GM18858 (cell line): Measurements from ENCODE around the gene CD164.
"Not testable (repeated sequence)": the region's sequence is repeated elsewhere in the genome, so short reads cannot be mapped to it uniquely, and the experiment has no call there.

Source experiments
- ATAC-seq: cut with Tn5 transposase; IDR thresholded peaks from one replicate; pipeline ENCODE4 v1.9.1; 2021; ENCODE audit not compliant: unreplicated experiment

Gene CD164

GRCh38 chr6:109377717-109378116, 4.5 kb downstream of the CD164 start:
- ATAC-seq = no peak

GRCh38 chr6:109374326-109374892, 7.9 kb downstream of the CD164 start:
- no peak for ATAC-seq

- peak; percentile 98 for ATAC-seq
Observed at GRCh38 chr6:109373762-109374161, 8.5 kb downstream of the CD164 start.

GRCh38 chr6:109373331-109373730, 8.9 kb downstream of the CD164 start:
- ATAC-seq = no peak

- no peak for ATAC-seq
Observed at GRCh38 chr6:109372130-109372529, 10.1 kb downstream of the CD164 start.

GRCh38 chr6:109370792-109371191, 11.5 kb downstream of the CD164 start:
- no peak for ATAC-seq

- ATAC-seq = no peak
Observed at GRCh38 chr6:109370336-109370735, 11.9 kb downstream of the CD164 start.

- ATAC-seq = no peak
Observed at GRCh38 chr6:109369728-109370127, 12.5 kb downstream of the CD164 start.

- ATAC-seq = not testable (repeated sequence)
Observed at GRCh38 chr6:109364382-109365078, 17.7 kb downstream of the CD164 start.

GRCh38 chr6:109363753-109364152, 18.5 kb downstream of the CD164 start:
- ATAC-seq = no peak

- no peak for ATAC-seq
Observed at GRCh38 chr6:109362102-109362884, 20.0 kb downstream of the CD164 start.

- no peak for ATAC-seq
Observed at GRCh38 chr6:109360791-109361190, 21.5 kb downstream of the CD164 start.

GRCh38 chr6:109360281-109360680, 22.0 kb downstream of the CD164 start:
- ATAC-seq = no peak

- no peak for ATAC-seq
Observed at GRCh38 chr6:109359248-109359647, 23.0 kb downstream of the CD164 start.

- ATAC-seq = no peak
Observed at GRCh38 chr6:109358204-109358603, 24.1 kb downstream of the CD164 start.

- ATAC-seq = no peak
Observed at GRCh38 chr6:109356237-109356636, 26.0 kb downstream of the CD164 start.

- ATAC-seq = no peak
Observed at GRCh38 chr6:109351231-109352130, 30.8 kb downstream of the CD164 start.

GRCh38 chr6:109349419-109349987, 32.8 kb downstream of the CD164 start:
- ATAC-seq = no peak

- no peak for ATAC-seq
Observed at GRCh38 chr6:109348226-109348625, 34.0 kb downstream of the CD164 start.

GRCh38 chr6:109347779-109348178, 34.5 kb downstream of the CD164 start:
- ATAC-seq = no peak

GRCh38 chr6:109345986-109346385, 36.3 kb downstream of the CD164 start:
- ATAC-seq = no peak
